Left colon (tissue), 2 donors: ENCODE results near the gene SLFNL1. TPM values are rescaled to one million over a fixed set of nuclear protein-coding genes. Genes with fewer than 3 reads are reported as not detected.

Experiments
- ATAC-seq: fragments of 200-7000 bp; cut with Tn5 transposase; one replicate; pipeline ENCODE4 v1.9.1; 2020; ENCODE audit warnings: mild to moderate bottlenecking, moderate library complexity
- DNase-seq, 2 donors: peaks; one replicate each; pipeline ENCODE4 v3.0.0-alpha.2; 2020
- intact Hi-C, 2 donors: fragments of 100-400 bp; cut with DNase I in 1 of 2; cut with micrococcal nuclease in 1 of 2; formaldehyde crosslinking; loops; one replicate each; pipeline versions ENCODE4 v1.11.2 to v1.14.0; 2022; cut with DNase I, micrococcal nuclease
- total RNA-seq, 2 donors: library from RNA; stranded (reverse); fragmentation: NEBNext Ultra II Directional; extraction: Animal tissue kit (Norgen Biotek cat#: 25700); gene quantifications; one replicate each; pipeline ENCODE4 v1.2.1, GENCODE V29; 2021
- donor health status: DM: no; HTN: no; CAD: no.
- donor health status: DM: yes; HTN: yes; CAD: no.

SLFNL1 gene
- total RNA-seq, 2 donors from 2014 or later: 0.25 to 0.61 TPM

GRCh38 chr1:40976952-40977690 lies 44.4 kb downstream of the SLFNL1 start:
- ATAC-seq: no peak

GRCh38 chr1:40974945-40975344 lies 46.6 kb downstream of the SLFNL1 start:
- ATAC-seq: no peak
- DNase-seq: no peak
- intact Hi-C loops: no loop called here

More at GRCh38 chr1:40976952-40977690, 44.4 kb downstream of the SLFNL1 start:
- DNase-seq: no peak
- intact Hi-C loops: no loop called here

- DNase-seq (no peak), ATAC-seq (no peak)
- intact Hi-C loops: no loop called here
These were observed 47.6 kb downstream of the SLFNL1 start for GRCh38 chr1:40973912-40974311.

GRCh38 chr1:40971966-40972365 lies 49.6 kb downstream of the SLFNL1 start:
- DNase-seq: no peak
- no peak for ATAC-seq
- intact Hi-C loops: no loop called here

GRCh38 chr1:40969445-40969844 lies 52.1 kb downstream of the SLFNL1 start:
- intact Hi-C loops: no loop called here
- ATAC-seq (no peak), DNase-seq (no peak)

GRCh38 chr1:40966417-40966816 lies 55.1 kb downstream of the SLFNL1 start:
- intact Hi-C loops: no loop called here
- ATAC-seq: no peak
- no peak for DNase-seq

Other genes with a start within 250 kb of the SLFNL1 start
- 1 to 10 TPM; 2.1 to 2.4 TPM for gene KCNQ4, start 237.9 kb downstream of the SLFNL1 start, total RNA-seq
- 1 to 10 TPM; 4.1 to 5.8 TPM for gene CITED4, start 159.4 kb downstream of the SLFNL1 start, total RNA-seq
- gene CTPS1, start 42.0 kb downstream of the SLFNL1 start, total RNA-seq: 10 to 100 TPM; 11.1 to 14.0 TPM
- 10 to 100 TPM; 24.1 to 34.3 TPM for gene SCMH1, start 220.6 kb upstream of the SLFNL1 start, total RNA-seq